GM21423 (cell line): Measurements from ENCODE around the gene CCDC138.

Experiments
- ATAC-seq: cut with Tn5 transposase; IDR thresholded peaks from one replicate; pipeline ENCODE4 v1.9.1; 2021; ENCODE audit warnings: mild to moderate bottlenecking, moderate library complexity; ENCODE audit not compliant: unreplicated experiment

The CCDC138 gene

DNA sequence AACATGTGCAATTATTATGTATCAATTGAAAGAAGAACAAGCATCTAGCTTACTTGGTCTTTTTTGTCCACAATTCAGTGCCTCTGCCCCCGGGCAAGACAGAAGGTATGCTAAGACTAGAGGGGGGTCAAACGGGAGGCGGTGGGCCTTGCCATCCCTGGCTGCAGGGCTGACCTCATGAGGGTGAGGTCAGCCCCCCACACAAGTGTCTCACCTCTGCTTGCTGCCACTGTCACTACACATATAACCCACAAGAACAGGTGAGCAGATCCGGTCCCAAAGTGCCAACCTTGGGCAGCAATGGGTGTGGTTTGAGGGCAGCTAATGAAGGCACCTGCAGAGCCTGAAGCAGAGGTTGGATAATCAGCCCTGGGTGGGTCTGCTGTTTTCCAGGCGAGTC lies 131.0 kb downstream of the CCDC138 start:
- no peak for ATAC-seq

DNA sequence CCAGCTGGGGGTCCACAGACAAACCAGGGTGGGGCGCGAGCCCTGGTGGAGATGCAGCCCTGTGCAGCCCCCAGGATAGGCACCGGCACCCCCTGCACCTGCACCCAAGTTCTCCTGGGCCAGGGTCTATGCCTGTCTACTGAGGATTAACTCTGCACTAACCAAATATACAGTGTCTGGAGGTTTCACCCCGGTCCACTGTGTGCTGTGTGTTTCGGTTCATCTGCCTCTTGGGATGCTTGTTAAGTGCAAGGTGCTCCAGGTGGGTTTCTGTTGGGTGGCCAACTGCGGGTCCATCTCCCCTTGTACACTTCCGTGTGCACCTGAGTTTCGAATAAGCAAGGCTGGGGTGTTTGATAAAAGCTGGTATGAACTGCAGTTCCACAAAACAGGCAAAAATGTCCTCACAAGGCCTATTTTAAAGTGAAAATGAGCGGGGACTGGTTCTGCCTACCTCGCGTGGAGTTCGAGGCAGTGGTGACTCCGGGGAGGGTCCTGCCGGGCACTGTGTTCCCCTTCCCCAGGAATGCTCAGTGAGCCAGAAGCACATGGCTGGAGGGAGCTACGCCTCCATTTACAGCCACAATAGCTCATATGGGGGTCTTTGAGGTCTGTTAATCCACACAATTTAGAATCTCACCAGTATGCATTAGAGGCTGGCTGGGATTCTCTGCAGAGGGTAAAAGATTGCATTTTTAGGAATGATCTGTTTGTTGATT lies 131.7 kb downstream of the CCDC138 start:
- ATAC-seq: no peak

DNA sequence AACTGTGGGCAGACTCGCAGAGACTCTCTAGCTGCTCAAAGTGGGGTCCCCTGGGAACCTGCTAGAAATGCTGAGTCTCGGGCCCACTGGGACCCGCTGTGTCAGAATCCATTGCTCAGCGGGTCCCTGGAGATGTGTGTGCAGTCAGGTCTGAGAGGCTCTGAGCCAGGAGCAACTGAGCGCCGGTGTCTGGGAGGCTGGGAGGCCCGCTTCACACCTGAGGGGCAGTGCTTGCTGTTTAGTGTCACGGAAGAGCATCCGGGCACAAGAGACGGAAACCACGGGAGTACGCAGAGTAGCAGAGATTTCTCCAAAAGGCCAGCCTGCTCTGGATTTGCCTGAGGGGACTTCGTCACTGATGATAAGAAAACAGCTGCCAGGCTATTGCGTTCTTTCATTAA lies 132.4 kb downstream of the CCDC138 start:
- no peak for ATAC-seq

DNA sequence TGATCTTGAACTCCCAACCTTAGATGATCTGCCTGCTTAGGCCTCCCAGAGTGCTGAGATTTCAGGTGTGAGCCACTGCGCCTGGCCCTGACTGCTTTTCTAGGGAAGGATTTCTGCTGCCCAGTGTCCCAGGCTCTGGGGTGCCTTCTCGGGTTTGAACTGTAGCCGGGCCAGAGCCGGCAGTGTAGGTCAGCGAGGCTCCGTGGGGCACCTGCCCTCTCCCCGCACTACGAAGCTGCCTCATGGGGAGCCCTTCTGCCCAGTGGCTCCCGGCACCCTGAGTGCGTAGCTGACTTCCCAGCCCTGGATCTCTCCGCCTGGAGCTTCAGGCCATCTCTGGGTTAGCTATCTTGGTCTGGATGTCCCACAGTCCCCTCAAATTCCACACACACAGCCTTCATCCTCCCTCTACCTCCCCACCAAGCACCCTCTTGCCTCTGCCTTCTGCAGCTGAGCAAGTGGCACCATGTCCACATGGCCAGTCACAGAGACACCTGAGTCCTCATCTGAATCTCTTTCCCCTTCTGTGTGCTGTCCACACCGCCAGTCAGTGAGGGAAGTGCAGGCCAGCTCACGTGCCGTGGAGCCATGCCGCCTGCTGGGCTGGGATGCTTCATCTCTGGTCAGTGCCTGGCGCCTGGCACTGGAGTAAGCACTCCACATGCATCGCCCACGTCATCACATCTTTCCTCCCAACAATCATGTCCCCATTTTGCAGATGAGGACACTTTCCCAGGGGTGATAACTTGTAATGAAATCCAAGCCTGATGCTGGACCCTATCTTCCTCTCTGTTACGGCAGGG lies 133.2 kb downstream of the CCDC138 start:
- no peak for ATAC-seq

DNA sequence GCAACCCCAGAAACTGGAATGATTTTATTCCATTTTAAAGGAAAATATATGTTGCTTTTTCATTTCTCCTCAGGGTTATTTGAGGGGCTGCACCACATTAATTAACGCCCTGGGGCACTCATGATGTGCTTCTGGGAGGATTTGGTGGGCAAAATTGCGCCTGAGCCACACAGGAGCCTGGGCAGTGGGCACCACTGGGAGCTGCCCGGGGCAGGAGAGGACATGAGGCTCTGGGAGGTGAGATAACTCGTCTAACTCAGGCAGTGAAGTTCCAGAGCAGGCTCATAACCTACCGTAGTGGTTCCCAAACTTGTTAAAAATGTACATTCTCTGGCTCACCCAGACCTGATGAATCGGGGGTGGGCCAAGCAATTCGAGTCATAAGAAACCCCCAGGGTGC lies 134.1 kb downstream of the CCDC138 start:
- ATAC-seq: no peak

DNA sequence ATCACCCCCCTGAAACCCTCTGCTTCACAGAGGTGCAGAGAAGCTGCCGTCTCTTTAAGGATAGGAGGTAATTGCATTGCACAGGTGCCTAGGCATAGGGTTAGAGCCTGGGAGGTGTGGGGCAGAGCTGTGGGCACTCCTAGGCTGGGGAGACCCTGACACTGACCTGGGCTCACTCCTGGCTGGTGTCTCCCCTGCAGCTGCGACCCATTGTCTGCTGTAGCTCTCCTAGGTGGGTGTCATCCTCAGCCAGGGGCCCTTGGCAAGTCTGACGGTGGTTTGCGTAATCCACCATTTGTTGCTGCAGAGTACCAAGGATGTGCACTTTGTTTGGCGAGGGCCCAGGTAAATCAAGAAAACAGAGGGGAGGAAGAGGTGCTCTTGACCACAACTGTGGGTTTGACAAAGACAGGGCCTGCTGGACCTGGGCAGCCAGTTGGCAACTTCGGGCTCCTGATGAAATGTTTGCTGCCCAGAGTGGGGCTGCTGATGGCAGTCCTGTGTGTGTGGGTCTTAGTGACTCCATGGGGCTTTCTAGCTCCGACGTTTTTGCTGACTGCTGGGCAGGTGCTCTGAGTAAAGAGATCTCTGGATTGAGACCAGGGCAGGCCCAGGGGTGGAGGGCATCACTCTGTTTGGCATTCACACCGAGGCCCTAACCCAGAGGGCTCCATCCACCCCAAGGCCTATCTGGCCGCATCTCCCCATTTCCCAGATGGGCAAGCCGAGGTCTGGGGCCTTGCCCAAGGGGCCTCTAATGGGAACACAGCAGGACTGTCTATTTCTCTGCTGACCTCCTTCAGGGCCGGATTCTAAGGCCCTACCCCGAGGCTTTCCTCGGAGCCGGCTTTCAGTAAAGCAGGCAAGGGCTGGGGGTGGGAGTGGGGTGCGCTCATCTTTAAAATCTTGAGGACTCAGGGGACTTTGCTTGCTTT lies 134.8 kb downstream of the CCDC138 start:
- ATAC-seq: no peak

DNA sequence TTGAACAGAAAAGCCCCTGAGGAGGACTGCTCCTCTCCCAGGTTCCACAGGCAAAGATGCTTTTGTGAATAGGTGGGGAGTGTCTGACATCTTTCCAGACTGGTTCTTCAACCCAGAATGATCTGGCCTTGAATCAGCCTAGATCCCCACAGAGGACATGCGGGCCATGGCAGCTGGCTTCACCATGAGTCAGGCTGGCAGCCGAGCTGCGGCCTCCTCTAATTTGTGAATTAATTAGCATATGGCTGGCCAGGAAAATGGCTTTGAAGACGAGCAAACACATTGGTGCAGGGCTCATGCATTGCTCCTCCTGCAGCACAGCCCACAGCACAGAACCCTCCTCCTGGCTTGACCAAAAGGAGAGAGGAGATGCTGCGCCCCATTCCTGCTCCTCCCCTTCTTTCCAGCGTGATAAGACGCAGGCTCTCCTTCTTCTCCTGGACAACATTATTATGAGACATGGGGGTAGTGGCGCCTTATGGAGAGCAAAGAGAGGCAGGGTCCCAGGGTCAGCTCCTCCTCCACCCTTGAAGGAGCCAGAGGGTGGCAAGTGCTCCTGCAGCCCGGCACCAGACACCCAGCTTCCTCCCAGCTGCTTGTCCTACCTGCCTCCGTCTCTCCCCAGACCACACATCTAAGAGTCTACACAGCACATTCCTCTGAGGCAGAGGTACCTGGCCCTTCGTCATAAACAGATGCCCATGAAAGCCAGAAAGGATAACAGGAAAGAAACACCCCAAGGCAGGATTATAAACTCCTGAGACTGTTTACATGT lies 135.8 kb downstream of the CCDC138 start:
- ATAC-seq: no peak

DNA sequence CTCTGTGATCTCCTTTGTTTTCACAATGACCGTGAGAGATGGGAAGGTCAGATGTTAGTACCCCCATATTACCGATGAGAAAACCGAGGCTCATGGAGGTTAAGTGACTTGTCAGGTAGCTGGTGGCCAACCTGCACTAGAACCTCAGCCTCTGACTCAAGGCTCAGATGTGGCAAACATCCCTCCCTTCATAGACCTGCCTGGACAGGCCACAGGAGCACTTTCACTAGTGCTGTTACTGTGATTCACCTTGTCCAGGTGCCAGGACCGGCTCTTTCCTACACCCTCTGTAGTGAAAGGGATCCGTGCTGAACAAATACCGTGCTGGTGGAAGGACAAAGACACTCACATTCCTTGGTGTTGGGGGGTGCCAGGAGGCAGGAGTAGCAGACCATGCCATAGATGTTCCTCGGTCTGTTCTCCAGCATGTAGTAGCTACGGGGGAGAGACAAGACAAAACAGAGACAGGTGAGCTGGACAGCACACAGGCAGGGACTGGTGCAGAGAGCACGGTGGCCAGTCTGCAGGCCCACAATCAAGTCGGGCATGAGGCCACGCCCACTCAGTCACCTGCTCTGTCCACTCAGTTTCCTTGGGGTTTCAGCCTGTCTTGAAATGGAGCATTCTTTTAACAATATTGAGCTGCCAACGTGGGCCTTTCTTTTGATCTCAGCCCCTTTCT lies 136.6 kb downstream of the CCDC138 start:
- ATAC-seq: no peak

DNA sequence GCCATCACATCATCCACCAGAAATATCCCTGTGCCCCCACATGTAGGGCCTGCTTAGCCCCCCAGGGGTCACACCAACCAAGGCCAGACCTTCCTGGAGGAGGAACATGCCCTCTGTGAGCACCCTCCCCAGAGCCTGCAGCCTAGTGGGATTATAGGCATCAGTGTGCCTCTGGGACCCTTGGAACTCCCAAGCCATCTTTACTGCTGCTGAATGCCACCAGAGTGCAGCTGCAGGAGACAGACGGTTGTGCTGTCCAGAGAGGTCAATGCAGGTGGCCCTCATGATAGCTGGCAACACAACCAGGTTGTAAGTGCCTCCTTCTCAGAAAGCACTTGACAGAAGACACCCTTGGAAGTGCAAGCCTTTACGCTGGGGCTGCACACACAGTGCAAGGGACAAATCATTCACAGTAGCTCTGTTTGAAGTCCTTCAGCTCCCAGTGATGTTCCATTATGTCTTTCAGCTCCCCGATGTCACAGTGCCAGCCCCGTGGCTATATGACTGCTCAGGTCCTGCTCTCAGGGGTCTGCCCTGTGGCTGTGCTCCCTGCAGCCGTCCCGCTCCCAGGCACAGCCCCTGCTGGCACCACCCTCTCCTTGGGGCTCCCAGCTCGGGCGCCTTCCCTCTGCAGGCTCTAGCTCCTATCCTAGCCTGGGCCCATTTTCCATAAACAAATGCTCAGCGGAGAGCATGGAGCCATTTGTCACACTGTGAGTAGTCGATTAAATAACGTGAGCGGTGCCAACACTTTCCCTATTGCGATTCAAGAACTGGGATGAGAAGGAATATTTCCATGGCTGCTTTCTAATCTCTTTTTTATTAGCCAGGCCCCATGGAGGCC lies 137.4 kb downstream of the CCDC138 start:
- ATAC-seq: no peak

DNA sequence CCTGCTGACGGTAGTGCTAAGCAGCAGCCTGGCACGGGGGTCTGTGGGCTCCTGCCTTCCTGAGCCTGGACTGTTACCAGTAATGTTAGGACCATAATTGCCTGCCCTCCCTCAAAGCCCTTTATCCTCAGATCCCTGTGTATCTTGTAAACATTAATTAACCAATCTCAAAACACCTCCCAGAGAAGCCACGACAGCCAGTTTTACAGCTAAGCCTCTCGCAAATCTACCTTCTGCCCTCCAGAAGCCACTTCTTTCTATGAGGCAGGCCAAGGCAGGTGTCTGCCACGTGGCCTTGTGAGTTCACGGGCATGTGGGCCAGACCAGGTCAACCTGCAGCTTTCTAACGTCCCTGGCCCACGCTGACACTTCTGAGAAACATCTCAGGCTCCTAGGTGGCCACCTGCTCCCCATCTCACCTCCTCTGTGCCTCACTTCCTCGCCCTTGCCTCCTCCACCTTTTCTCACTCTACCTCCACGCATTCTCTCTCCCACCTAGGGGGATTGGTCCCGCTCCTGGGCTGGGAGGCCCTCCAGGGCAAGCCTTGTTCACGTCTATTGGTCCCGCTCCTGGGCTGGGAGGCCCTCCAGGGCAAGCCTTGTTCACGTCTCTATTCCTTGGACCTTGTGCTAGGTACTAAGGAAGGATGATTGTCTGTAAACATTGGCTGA lies 138.1 kb downstream of the CCDC138 start:
- ATAC-seq: no peak

DNA sequence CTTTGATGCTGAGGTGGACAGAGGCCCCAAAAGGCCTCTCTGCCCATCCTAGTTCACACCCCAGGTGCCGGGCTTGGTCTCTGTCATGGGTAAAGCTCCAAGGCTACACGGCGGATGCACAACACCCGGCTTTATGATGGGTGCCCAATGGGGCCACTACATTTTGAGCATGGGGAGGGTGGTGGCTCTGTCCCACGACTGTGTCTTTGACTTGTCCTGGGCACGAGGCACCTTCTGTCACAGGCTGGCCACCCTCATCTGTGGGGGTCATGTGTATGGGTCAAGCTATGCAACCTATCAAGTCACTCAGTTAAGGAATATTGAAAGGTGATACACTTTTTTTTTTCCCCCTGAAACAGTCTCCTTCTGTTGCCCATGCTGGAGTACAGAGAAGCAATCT lies 138.7 kb downstream of the CCDC138 start:
- ATAC-seq: no peak

DNA sequence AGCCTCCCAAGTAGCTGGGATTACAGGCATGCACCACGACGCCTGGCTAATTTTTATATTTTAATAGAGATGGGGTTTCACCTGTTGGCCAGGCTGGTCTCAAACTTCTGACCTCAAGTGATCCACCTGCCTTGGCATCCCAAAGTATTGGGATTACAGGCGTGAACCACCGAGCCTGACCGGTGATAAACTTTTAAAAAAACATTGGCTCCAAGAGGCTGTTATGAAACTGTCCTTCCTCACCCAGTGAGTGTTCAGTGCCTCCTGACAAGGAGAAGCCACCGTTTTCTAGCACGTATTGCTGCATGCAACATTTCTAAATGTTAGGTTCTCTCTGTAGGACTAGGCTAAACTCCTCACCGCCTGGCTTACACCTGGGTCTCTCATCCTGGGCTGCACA lies 139.2 kb downstream of the CCDC138 start:
- no peak for ATAC-seq
